ENCODE measurements around the gene INTS14.

INTS14 gene

GRCh38 chr15:65632780-65633375, 21.9 kb upstream of the INTS14 start:
- Histone ChIP-seq H3K4me1 (ENCODE audit: control insufficient read depth, insufficient read depth, low read length) (no peaks in the 10 kb centered on the region), H3K4me3 (ENCODE audit: insufficient read depth, low read depth, low read length) (no peak overlapping the region), H3K9me3 (ENCODE audit: control insufficient read depth, low read length) (no peaks in the 10 kb centered on the region), H3K27me3 (ENCODE audit: control insufficient read depth, insufficient read depth, low read length, poor library complexity, severe bottlenecking) (no peaks in the 10 kb centered on the region), H3K36me3 (ENCODE audit: control insufficient read depth, insufficient read depth, low read length) (no peaks in the 10 kb centered on the region), H3K27ac (ENCODE audit: insufficient read depth, low read depth, low read length, poor library complexity, severe bottlenecking) (no peak overlapping the region)
- 81 to 89% methylated on average over 4 of the region's 4 CpGs for WGBS, 2 experiments

DNA sequence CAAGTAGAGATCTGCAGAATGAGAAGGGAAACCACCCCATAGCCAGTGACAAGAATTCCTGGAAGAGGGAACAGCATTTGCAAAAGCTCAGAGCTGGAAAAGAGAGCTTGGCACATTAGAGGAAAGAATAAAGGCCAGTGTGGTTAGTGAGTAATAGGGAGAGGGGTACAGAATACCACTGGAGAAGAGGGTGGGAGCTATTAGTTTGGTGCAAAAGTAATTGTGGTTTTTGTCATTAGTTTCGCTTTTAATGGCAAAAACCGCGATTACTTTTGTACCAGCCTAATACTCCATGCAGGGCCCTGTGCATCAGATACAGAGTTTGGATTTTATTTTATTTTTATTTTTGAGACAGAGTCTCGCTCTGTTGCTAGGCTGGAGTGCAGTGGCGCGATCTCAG, 20.6 kb upstream of the INTS14 start:
- no peaks in the 10 kb centered on the region for H3K9me3 ChIP-seq (ENCODE audit: control insufficient read depth, low read length)
- no peak overlapping the region for H3K27ac ChIP-seq (ENCODE audit: insufficient read depth, low read depth, low read length, poor library complexity, severe bottlenecking)
- WGBS, 2 experiments, result 93 to 96% methylated on average over 6 of the region's 6 CpGs
- H3K4me1 ChIP-seq (ENCODE audit: control insufficient read depth, insufficient read depth, low read length), result no peaks in the 10 kb centered on the region
- H3K4me3 ChIP-seq (ENCODE audit: insufficient read depth, low read depth, low read length), result no peak overlapping the region
- no peaks in the 10 kb centered on the region for H3K36me3 ChIP-seq (ENCODE audit: control insufficient read depth, insufficient read depth, low read length)
- no peaks in the 10 kb centered on the region for H3K27me3 ChIP-seq (ENCODE audit: control insufficient read depth, insufficient read depth, low read length, poor library complexity, severe bottlenecking)

DNA sequence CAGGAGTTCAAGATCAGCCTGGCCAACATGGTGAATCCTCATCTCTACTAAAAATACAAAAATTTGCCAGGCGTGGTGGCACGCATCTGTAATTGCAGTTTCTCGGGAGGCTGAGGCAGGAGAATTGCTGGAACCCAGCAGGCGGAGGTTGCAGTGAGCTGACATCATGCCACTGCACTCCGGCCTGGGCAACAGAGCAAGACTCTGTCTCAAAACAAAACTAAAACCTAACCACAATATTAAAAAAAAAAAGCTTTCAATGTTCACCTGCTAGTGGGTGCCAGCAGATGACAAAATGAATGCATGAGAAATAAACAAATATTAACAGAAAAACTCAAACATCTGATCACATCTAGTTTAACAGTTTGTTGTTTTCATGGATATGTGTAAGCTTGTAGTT, 19.8 kb upstream of the INTS14 start:
- Histone ChIP-seq H3K4me1 (ENCODE audit: control insufficient read depth, insufficient read depth, low read length) (no peaks in the 10 kb centered on the region), H3K27me3 (ENCODE audit: control insufficient read depth, insufficient read depth, low read length, poor library complexity, severe bottlenecking) (no peaks in the 10 kb centered on the region), H3K36me3 (ENCODE audit: control insufficient read depth, insufficient read depth, low read length) (no peaks in the 10 kb centered on the region), H3K4me3 (ENCODE audit: insufficient read depth, low read depth, low read length) (no peak overlapping the region), H3K27ac (ENCODE audit: insufficient read depth, low read depth, low read length, poor library complexity, severe bottlenecking) (no peak overlapping the region), H3K9me3 (ENCODE audit: control insufficient read depth, low read length) (no peaks in the 10 kb centered on the region)
- WGBS, 2 experiments, result 91 to 95% methylated on average over 5 of the region's 5 CpGs

DNA sequence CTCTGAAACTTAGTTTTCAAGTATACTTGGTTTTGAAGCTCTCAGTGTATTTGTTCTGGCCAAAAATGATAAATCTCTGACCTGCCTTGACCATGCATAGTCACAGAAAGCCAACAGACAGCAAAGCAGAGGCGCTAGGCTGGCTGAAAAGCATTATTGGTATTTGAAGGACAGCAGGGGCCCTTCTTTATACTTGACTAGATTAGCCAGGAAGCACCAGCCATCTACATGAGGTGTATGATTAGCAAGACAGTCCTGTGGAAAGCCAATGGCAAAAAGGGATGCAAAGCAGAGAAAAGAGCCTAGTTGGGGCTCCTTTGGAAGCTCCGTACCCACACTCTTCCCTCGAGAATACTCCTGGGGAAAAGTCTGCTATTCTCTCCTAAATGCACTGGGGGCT, 18.6 kb upstream of the INTS14 start:
- Histone ChIP-seq H3K4me3 (ENCODE audit: insufficient read depth, low read depth, low read length) (no peak overlapping the region), H3K36me3 (ENCODE audit: control insufficient read depth, insufficient read depth, low read length) (no peaks in the 10 kb centered on the region), H3K9me3 (ENCODE audit: control insufficient read depth, low read length) (no peaks in the 10 kb centered on the region), H3K27me3 (ENCODE audit: control insufficient read depth, insufficient read depth, low read length, poor library complexity, severe bottlenecking) (no peaks in the 10 kb centered on the region), H3K27ac (ENCODE audit: insufficient read depth, low read depth, low read length, poor library complexity, severe bottlenecking) (no peak overlapping the region), H3K4me1 (ENCODE audit: control insufficient read depth, insufficient read depth, low read length) (no peaks in the 10 kb centered on the region)
- 74 to 83% methylated on average over 3 of the region's 3 CpGs for WGBS, 2 experiments

GRCh38 chr15:65626856-65627255, 15.9 kb upstream of the INTS14 start:
- WGBS, 2 experiments, result 86 to 90% methylated on average over 4 of the region's 4 CpGs
- Histone ChIP-seq H3K4me1 (ENCODE audit: control insufficient read depth, insufficient read depth, low read length) (no peaks in the 10 kb centered on the region), H3K27ac (ENCODE audit: insufficient read depth, low read depth, low read length, poor library complexity, severe bottlenecking) (no peak overlapping the region), H3K36me3 (ENCODE audit: control insufficient read depth, insufficient read depth, low read length) (no peaks in the 10 kb centered on the region), H3K27me3 (ENCODE audit: control insufficient read depth, insufficient read depth, low read length, poor library complexity, severe bottlenecking) (no peaks in the 10 kb centered on the region), H3K4me3 (ENCODE audit: insufficient read depth, low read depth, low read length) (no peak overlapping the region), H3K9me3 (ENCODE audit: control insufficient read depth, low read length) (no peaks in the 10 kb centered on the region)

GRCh38 chr15:65623103-65623502, 12.2 kb upstream of the INTS14 start:
- H3K4me1 ChIP-seq (ENCODE audit: control insufficient read depth, insufficient read depth, low read length), result no peaks in the 10 kb centered on the region
- H3K4me3 ChIP-seq (ENCODE audit: insufficient read depth, low read depth, low read length), result no peak overlapping the region
- H3K36me3 ChIP-seq (ENCODE audit: control insufficient read depth, insufficient read depth, low read length), result no peaks in the 10 kb centered on the region
- no peaks in the 10 kb centered on the region for H3K9me3 ChIP-seq (ENCODE audit: control insufficient read depth, low read length)
- H3K27ac ChIP-seq (ENCODE audit: insufficient read depth, low read depth, low read length, poor library complexity, severe bottlenecking), result no peak overlapping the region
- H3K27me3 ChIP-seq (ENCODE audit: control insufficient read depth, insufficient read depth, low read length, poor library complexity, severe bottlenecking), result no peaks in the 10 kb centered on the region

DNA sequence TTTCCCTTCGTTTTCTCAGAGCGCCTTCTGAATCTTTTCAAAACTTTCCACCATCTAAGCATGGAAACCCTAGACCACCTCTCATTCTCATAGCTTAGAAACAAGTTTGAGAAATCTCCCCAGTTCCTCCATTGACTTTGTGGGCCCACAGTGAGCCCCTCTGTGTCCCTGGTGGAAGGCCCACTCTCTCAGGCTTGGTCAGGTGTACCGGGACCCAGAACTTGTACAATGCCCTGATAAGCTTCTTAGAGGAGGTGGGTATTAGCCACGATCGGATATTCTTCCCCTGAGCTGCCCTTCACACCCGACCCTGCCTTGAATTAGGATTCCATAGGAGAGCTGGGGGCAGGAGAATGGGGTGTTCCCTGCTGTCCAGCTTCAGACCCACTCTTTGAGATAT, 10.7 kb upstream of the INTS14 start, which contains the start of gene SLC24A1:
SLC24A1 (plus strand) TSS at position 301 of the 400 bp plus-strand sequence. CDS start 2,143 bp downstream, outside the sequence.
- no peak within 1 kb of the TSS for H3K4me3 ChIP-seq (ENCODE audit: insufficient read depth, low read depth, low read length)
- H3K4me1 ChIP-seq (ENCODE audit: control insufficient read depth, insufficient read depth, low read length), result no peaks in the 10 kb centered on the region
- H3K27ac ChIP-seq (ENCODE audit: insufficient read depth, low read depth, low read length, poor library complexity, severe bottlenecking), result no peak within 1 kb of the TSS
- no peaks in the 10 kb centered on the region for H3K36me3 ChIP-seq (ENCODE audit: control insufficient read depth, insufficient read depth, low read length)
- no peaks in the 10 kb centered on the region for H3K9me3 ChIP-seq (ENCODE audit: control insufficient read depth, low read length)
- H3K27me3 ChIP-seq (ENCODE audit: control insufficient read depth, insufficient read depth, low read length, poor library complexity, severe bottlenecking), result no peaks in the 10 kb centered on the region
- WGBS, 2 experiments, result 92 to 94% methylated on average over 6 of the region's 6 CpGs

DNA sequence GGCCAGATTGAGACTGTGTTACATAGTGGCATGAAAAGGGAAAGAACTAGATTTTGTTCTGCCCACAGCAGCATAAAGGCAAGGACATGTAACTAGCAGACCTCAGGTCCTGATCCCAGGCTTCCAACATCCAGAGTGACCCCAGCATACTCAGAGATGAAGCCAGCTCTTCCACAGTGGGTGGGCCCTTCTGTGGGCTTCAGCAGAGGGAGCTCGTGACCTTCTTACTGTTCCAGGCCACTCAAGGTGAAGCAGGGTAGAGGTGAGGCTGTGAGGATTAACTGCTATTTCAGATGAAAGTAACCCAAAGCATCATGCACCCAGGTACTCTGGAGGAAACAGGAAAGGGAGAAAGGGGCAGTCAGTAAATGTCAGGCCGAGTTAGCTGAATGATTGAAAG, 9.9 kb upstream of the INTS14 start:
- no peaks in the 10 kb centered on the region for H3K4me1 ChIP-seq (ENCODE audit: control insufficient read depth, insufficient read depth, low read length)
- no peaks in the 10 kb centered on the region for H3K9me3 ChIP-seq (ENCODE audit: control insufficient read depth, low read length)
- WGBS, 2 experiments, result 81 to 90% methylated on average over 2 of the region's 2 CpGs

GRCh38 chr15:65619626-65620290, 8.8 kb upstream of the INTS14 start:
- 91 to 93% methylated on average over 5 of the region's 5 CpGs for WGBS, 2 experiments
- Histone ChIP-seq H3K4me3 (ENCODE audit: insufficient read depth, low read depth, low read length) (no peak overlapping the region), H3K27me3 (ENCODE audit: control insufficient read depth, insufficient read depth, low read length, poor library complexity, severe bottlenecking) (no peaks in the 10 kb centered on the region), H3K4me1 (ENCODE audit: control insufficient read depth, insufficient read depth, low read length) (no peaks in the 10 kb centered on the region), H3K9me3 (ENCODE audit: control insufficient read depth, low read length) (no peaks in the 10 kb centered on the region), H3K27ac (ENCODE audit: insufficient read depth, low read depth, low read length, poor library complexity, severe bottlenecking) (no peak overlapping the region), H3K36me3 (ENCODE audit: control insufficient read depth, insufficient read depth, low read length) (no peaks in the 10 kb centered on the region)

More for the DNA sequence above, 9.9 kb upstream of the INTS14 start:
- Histone ChIP-seq H3K36me3 (ENCODE audit: control insufficient read depth, insufficient read depth, low read length) (no peaks in the 10 kb centered on the region), H3K27ac (ENCODE audit: insufficient read depth, low read depth, low read length, poor library complexity, severe bottlenecking) (no peak overlapping the region), H3K4me3 (ENCODE audit: insufficient read depth, low read depth, low read length) (no peak overlapping the region), H3K27me3 (ENCODE audit: control insufficient read depth, insufficient read depth, low read length, poor library complexity, severe bottlenecking) (no peaks in the 10 kb centered on the region)

GRCh38 chr15:65618560-65619109, 7.7 kb upstream of the INTS14 start:
- Histone ChIP-seq H3K36me3 (ENCODE audit: control insufficient read depth, insufficient read depth, low read length) (no peaks in the 10 kb centered on the region), H3K4me3 (ENCODE audit: insufficient read depth, low read depth, low read length) (no peak overlapping the region), H3K27ac (ENCODE audit: insufficient read depth, low read depth, low read length, poor library complexity, severe bottlenecking) (no peak overlapping the region), H3K9me3 (ENCODE audit: control insufficient read depth, low read length) (no peaks in the 10 kb centered on the region), H3K4me1 (ENCODE audit: control insufficient read depth, insufficient read depth, low read length) (no peaks in the 10 kb centered on the region), H3K27me3 (ENCODE audit: control insufficient read depth, insufficient read depth, low read length, poor library complexity, severe bottlenecking) (no peaks in the 10 kb centered on the region)
- WGBS, 2 experiments, result 39 to 42% methylated on average over 5 of the region's 5 CpGs

Data from ectodermal cell (in vitro differentiated cells).